ENCODE results near the gene PAFAH2. TPM values are rescaled to one million over a fixed set of nuclear protein-coding genes. Genes with fewer than 3 reads are reported as not detected.

PAFAH2 gene
- total RNA-seq, 1 donor from 2014 or later: 6.3 TPM

DNA sequence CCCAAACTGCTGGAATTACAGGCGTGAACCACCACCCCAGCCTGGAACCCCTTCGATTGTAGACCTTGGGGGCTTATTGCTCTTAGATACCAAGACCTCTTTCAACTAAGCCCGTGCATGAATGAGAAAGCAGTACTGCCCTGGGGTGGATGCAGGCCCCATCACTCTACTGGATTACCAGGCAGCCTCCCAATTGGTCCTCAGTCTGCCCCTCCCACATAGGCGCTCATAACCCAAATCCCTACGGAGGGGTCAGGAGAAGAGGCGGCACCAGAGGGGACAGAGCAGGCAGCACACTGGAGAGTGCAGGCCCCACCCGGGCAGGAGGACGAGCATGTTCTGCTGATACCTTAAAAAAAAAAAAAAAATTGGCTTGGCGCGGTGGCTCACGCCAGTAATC is 79.2 kb downstream of the PAFAH2 start:
- Mint-ChIP-seq H3K9me3 (ENCODE audit: unreplicated experiment) (no peaks in the 10 kb centered on the region), H3K36me3 (ENCODE audit: unreplicated experiment) (no peaks in the 10 kb centered on the region), H3K4me3 (ENCODE audit: unreplicated experiment) (no peak overlapping the region), H3K27ac (ENCODE audit: unreplicated experiment) (no peak overlapping the region), H3K4me1 (ENCODE audit: low read depth, unreplicated experiment) (peaks cover 23% of the 10 kb centered on the region), H3K27me3 (ENCODE audit: unreplicated experiment) (no peaks in the 10 kb centered on the region)
- DNase-seq: no peak
- TF ChIP-seq, protein P1, sequence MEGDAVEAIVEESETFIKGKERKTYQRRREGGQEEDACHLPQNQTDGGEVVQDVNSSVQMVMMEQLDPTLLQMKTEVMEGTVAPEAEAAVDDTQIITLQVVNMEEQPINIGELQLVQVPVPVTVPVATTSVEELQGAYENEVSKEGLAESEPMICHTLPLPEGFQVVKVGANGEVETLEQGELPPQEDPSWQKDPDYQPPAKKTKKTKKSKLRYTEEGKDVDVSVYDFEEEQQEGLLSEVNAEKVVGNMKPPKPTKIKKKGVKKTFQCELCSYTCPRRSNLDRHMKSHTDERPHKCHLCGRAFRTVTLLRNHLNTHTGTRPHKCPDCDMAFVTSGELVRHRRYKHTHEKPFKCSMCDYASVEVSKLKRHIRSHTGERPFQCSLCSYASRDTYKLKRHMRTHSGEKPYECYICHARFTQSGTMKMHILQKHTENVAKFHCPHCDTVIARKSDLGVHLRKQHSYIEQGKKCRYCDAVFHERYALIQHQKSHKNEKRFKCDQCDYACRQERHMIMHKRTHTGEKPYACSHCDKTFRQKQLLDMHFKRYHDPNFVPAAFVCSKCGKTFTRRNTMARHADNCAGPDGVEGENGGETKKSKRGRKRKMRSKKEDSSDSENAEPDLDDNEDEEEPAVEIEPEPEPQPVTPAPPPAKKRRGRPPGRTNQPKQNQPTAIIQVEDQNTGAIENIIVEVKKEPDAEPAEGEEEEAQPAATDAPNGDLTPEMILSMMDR (IDR thresholded peaks at IDR 0.05; ENCODE audit: partially characterized antibody, unreplicated experiment): no peak

DNA sequence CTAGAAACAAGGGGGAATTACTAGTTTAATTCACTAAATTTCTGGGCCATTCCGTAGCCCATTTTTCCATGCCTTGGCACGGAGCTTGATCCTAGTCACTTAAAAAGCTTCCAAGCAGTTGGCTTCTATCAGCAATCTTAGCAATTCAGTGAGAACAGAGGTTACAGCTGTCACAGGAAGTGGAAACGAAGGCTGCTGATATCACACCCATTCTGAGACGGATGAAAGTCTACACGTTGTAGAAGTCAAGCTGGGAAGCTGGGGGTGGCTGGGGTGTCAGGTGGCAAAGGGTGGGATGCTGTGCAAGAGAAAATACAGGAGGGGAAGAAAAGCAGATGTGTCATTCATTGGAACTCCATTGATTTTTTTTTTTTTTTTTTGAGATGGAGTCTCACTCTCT is 79.9 kb downstream of the PAFAH2 start:
- Mint-ChIP-seq H3K9me3 (ENCODE audit: unreplicated experiment) (no peaks in the 10 kb centered on the region), H3K27ac (ENCODE audit: unreplicated experiment) (peak overlapping the region; percentile 43), H3K36me3 (ENCODE audit: unreplicated experiment) (no peaks in the 10 kb centered on the region), H3K4me1 (ENCODE audit: low read depth, unreplicated experiment) (peaks cover 19% of the 10 kb centered on the region), H3K27me3 (ENCODE audit: unreplicated experiment) (no peaks in the 10 kb centered on the region), H3K4me3 (ENCODE audit: unreplicated experiment) (no peak overlapping the region)
- DNase-seq: no peak
- TF ChIP-seq, protein P1 (IDR thresholded peaks at IDR 0.05; ENCODE audit: partially characterized antibody, unreplicated experiment): no peak

DNA sequence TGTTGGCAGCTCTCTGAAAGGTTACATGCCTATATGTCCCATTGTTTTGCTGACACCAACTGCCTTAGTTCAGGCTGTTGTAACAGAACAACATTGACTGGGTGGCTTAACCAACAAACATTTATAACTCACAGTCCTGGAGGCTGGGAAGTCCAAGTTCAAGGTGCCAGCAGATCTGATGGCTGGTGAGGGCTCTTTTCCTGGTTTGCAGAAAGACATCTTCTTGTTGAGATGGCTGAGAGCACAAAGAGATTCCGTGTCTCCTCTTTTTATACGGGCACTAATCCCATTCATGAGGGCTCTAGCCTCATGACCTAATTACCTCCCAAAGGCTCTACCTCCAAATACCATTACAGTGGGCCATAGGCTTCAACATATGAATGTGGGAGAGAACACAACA is 81.4 kb downstream of the PAFAH2 start:
- Mint-ChIP-seq H3K4me3 (ENCODE audit: unreplicated experiment) (no peak overlapping the region), H3K9me3 (ENCODE audit: unreplicated experiment) (no peaks in the 10 kb centered on the region), H3K36me3 (ENCODE audit: unreplicated experiment) (no peaks in the 10 kb centered on the region), H3K27ac (ENCODE audit: unreplicated experiment) (no peak overlapping the region), H3K27me3 (ENCODE audit: unreplicated experiment) (no peaks in the 10 kb centered on the region), H3K4me1 (ENCODE audit: low read depth, unreplicated experiment) (peaks cover 12% of the 10 kb centered on the region)
- TF ChIP-seq, protein P1 (IDR thresholded peaks at IDR 0.05; ENCODE audit: partially characterized antibody, unreplicated experiment): no peak
- no peak for DNase-seq

DNA sequence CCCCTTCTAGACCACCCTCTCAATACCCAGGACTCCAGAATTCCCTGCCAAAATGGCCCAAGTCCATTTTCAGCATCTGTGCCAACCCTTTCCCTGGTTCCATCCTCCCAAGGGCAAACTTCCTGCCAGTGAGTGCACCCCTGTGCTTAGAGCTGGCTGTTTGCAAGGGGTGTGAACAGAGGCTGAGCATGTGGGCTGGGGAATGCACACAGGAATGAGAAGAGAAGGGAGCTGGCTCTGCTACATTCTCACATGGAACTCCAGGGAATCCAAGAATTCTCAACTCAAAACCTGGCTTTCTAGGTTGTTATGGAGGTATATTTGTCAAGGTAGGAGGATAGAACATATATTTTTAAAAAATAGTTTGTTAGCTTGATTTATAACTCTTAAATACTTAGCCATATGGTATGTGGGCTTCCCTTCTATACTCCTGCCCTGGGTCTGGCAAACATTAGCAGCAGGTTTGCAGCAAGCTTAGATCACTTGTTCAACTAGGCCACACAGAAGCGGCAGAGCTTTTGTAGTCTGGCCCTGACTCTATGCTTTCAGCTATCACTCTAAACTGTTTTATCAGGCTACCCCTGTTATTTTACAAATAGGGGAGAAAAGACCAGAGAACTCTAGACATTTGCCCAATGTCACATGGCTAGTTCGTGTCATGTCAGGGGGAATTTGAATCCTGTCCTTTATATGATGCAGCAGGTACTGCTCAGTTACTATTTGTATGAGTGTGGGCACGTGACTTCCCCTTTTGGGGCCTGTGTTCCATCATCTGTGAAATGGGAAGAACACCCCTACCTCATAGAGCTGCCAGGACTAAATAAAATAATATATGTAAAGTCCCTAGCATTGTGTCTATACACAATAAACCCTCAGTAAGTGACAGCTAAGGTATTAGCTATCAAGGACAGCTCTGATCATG is 83.5 kb downstream of the PAFAH2 start:
- TF ChIP-seq, protein P1 (IDR thresholded peaks at IDR 0.05; ENCODE audit: partially characterized antibody, unreplicated experiment): no peak
- Mint-ChIP-seq H3K27ac (ENCODE audit: unreplicated experiment) (no peak overlapping the region), H3K4me1 (ENCODE audit: low read depth, unreplicated experiment) (peaks cover 5% of the 10 kb centered on the region), H3K4me3 (ENCODE audit: unreplicated experiment) (no peak overlapping the region), H3K9me3 (ENCODE audit: unreplicated experiment) (peaks cover under 1% of the 10 kb centered on the region), H3K27me3 (ENCODE audit: unreplicated experiment) (peaks cover 2% of the 10 kb centered on the region), H3K36me3 (ENCODE audit: unreplicated experiment) (no peaks in the 10 kb centered on the region)
- DNase-seq: no peak

DNA sequence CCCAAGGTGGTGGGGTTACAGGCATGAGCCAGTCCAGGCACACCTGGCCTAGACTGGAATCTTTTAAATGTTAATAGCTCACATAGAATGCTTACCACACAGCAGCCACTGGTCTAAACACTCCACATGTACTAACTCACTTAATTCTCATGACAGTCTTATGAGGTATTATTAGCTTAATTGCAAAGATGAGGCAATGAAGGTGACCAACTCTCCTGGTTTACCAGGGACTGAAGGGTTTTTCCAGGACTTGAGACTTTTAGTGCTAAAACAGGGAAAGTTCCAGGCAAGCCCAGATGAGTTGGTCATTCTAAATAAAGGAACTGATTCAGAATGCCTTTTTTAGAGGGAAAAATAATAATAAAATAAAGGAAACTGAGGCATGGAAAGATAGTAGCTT is 84.7 kb downstream of the PAFAH2 start:
- no peaks in the 10 kb centered on the region for H3K36me3 Mint-ChIP-seq (ENCODE audit: unreplicated experiment)
- TF ChIP-seq, protein P1 (IDR thresholded peaks at IDR 0.05; ENCODE audit: partially characterized antibody, unreplicated experiment): no peak
- H3K4me3 Mint-ChIP-seq (ENCODE audit: unreplicated experiment): no peak overlapping the region
- no peak overlapping the region for H3K27ac Mint-ChIP-seq (ENCODE audit: unreplicated experiment)
- H3K4me1 Mint-ChIP-seq (ENCODE audit: low read depth, unreplicated experiment): peaks cover 9% of the 10 kb centered on the region
- H3K9me3 Mint-ChIP-seq (ENCODE audit: unreplicated experiment): peaks cover 1% of the 10 kb centered on the region
- DNase-seq: no peak
- peaks cover 4% of the 10 kb centered on the region for H3K27me3 Mint-ChIP-seq (ENCODE audit: unreplicated experiment)

All from glutamatergic neuron (in vitro differentiated cells).